Fibroblast of peridontal ligament (primary cell): ENCODE data around the gene FRZB.
"Not testable (repeated sequence)": the region's sequence is repeated elsewhere in the genome, so short reads cannot be mapped to it uniquely, and the experiment has no call there.

Source experiments
- DNase-seq: peaks from one replicate; pipeline ENCODE4 v3.0.0-alpha.2; 2010; ENCODE audit errors: extremely low read depth

FRZB gene

DNA sequence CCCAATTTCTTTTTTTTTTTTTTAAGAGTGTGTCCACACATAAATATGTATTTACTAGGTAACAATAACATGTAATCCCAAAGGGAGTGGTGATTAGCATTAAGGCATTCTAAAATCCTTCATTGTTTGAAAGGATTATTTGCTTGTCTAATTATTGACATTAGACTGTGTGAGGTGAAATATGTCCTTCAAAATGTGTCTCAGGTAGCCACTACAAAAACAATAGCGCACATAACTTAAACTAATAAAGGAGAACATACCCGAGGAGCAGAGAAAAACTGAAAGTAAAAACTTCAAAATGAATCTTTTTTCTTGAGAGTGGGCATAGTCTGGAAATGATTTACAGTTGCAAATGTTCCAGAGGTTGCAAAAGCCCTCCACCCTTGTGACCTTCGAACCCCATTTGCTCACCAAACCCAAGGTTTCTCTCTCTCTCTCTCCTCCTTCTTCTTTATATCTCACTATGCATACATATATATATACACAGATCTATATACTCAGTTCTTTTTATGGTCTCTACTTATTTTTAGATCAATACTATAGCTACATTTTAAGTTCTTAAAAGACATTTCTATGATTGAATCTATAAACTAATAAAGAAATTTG lies 24.4 kb upstream of the FRZB start:
- DNase-seq, result peak; percentile 19

DNA sequence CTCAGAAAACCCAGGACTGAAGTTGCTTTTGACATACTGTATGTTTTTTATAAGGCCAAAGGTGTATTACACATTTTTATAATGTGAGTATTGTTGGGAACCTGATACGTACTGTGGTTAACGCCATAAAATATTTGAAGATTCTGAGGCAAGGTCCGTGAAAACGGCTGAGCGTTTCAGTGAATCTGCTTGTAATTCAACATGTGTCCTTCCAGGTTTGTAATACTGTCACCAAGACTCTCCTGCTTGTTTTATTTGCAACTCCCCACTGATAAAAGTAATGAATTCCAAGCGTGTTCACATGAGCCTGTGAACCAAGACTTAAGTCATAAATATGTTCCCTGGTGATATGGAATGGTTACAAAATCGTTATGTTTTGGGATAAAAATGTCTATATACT lies 23.9 kb upstream of the FRZB start:
- DNase-seq, result no peak

- DNase-seq, result no peak
These were observed 21.4 kb upstream of the FRZB start for GRCh38 chr2:182887753-182888415.

- DNase-seq, result peak; percentile 31
These were observed 20.7 kb upstream of the FRZB start for GRCh38 chr2:182887093-182887492.

GRCh38 chr2:182885771-182886170 lies 19.3 kb upstream of the FRZB start:
- DNase-seq, result no peak

DNA sequence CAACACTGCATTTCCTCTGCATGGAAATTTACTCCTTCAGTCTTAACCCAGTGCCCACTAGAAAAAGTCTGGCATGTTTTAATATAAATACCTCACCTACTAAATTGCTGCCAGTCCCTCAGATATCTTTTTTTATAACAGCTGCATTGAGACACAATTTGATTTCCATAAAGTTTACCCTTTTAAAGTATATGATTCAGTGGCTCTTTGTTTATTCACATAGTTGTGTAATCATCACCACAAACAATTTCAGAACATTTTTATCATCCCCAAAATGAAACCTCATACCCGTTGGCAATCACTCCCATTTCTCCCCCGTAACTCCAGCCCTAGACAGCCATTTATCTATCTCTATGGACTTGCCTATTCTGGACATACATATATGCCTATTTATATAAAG lies 17.0 kb upstream of the FRZB start:
- peak; percentile 70 for DNase-seq

DNA sequence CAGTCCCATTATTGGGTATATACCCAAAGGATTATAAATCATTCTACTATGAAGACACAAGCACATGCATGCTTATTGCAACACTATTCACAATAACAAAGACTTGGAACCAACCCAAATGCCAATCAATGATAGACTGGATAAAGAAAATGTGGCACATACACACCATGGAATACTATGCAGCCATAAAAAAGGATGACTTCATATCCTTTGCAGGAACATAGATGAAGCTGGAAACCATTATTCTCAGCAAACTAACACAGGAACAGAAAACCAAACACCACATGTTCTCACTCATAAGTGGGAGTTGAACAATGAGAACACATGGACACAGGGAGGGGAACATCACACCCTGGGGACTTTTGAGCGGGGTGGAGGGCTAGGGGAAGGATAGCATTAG lies 13.7 kb upstream of the FRZB start:
- not testable (repeated sequence) for DNase-seq

DNA sequence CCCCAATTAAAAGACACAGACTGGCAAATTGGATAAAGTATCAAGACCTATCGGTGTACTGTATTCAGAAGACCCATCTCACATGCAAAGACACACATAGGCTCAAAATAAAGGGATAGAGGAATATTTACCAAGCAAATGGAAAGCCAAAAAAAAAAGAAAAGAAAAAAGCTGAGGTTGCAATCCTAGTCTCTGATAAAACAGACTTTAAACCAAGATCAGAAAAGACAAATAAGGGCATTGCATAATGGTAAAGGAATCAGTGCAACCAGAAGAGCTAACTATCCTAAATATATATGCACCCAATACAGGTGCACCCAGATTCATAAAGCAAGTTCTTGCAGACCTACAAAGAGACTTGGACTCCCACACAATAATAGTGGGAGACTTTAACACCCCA lies 10.2 kb upstream of the FRZB start:
- DNase-seq, result not testable (repeated sequence)

DNA sequence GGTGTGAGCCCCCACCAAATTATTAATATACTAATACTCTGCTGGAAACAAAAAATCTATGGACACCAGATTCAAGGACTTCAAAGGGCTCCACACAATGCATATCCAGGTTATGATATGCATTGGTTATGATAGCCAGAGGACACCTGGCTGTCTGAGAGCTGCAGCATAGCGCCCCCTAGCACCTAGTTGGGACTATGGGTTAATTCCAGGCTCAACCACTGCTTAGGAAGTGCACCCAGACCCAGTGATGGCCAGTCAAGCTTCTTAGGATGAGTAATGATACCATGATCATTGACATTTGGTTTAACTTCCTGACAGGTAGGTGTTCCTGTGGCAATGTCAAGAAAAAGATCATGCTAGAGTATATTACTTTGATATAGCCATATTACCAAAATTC lies 3.8 kb upstream of the FRZB start:
- DNase-seq, result no peak

- no peak for DNase-seq
These were observed 1.8 kb upstream of the FRZB start for GRCh38 chr2:182868054-182868796.

GRCh38 chr2:182867426-182868053 lies 1.1 kb upstream of the FRZB start:
- no peak for DNase-seq

GRCh38 chr2:182866095-182866460 lies 359 bp downstream of the FRZB start:
- peak; percentile 12 for DNase-seq

GRCh38 chr2:182864949-182865570 lies 1.4 kb downstream of the FRZB start:
- DNase-seq, result no peak

DNA sequence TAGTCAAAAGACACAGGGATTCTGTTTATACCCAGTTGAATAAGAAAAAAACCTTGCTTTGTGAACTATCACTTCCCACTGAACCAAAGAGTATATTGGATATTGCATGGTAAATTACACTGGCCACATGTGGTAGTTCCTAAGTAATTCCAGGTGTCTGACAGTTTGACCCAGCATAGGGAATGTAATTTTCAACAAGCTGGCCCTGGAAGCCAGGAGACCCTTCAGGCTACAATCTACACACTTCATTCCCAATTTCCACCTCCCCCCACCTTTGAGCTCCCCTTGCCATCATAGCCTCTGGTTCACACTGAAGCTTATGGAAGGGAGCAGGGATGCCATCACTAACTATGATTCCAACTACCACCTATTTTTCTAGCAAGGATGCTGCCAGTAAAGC lies 2.8 kb downstream of the FRZB start:
- DNase-seq, result no peak

- DNase-seq, result peak; percentile 46
These were observed 4.3 kb downstream of the FRZB start for GRCh38 chr2:182862091-182862490.

- DNase-seq, result no peak
These were observed 5.6 kb downstream of the FRZB start for GRCh38 chr2:182860858-182861257.

DNA sequence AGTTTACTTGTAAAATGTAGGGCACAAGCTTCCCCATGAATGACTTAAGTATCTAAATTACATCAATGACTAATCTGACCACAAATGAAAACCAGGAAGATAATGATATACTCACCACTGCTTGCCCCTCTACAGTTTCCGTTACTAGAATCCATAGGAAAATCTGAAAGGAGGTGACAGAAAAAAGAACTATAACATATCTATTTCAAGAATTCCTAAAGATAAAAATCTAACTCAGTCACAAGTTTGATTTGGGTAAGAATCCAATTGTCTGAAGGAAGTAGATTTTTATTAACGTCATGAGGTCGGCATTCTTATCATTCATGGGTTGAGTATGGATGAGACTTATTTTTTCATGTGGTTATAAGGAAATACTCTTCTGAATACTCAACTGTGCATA lies 7.8 kb downstream of the FRZB start:
- DNase-seq, result no peak

GRCh38 chr2:182855376-182855775 lies 11.1 kb downstream of the FRZB start:
- DNase-seq, result no peak

DNA sequence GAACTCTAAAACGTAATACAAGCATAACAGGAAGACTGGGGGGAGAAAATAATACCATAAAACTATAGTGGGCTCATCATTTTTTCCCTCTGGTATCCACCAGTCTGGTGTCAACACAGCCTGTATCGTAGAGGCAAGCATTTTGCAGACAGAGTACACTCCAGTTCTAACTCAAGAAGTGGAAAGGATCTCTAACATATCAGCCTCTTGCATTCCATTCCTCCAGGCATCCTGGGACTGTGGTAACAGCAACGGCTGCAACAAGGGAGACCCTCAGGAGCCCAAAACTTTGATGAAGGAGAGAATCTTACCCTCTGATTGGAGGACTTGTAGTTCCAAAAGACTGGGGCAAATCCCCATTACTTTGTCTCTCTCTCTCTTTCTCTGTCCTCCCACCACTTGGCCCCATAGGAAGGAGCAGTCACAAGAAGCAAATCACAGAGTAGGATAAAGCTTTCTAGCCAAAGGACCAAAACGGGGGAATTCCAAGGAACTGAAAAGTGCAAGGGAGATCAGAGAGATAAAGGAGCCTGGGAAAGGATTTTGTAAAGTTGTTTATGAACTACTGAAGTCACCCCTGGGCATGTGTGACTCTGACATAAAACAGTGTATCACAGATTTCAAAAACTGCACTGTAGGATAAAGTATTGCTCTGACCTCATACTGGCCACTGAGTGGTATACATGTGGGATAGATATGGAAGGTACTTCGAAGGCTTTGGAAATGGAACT lies 11.9 kb downstream of the FRZB start:
- DNase-seq, result no peak

DNA sequence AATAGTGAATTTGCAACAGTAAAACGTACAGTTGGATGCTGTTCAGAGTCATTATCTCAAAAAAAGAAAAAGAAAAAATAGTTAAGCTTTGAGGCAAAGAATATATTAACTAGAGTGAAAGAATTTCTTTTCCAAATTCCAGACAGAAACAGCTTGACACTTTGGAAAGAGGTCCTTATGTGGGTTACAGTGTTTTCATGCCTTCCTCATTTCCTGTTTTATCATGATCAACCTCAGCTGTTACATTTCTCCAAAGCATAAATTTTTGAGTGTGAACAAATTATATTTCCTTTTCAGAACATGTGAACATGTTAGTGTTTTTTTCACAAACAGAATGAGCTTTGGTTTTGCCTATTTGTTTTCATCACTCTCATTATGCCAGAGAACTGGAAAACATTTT lies 13.6 kb downstream of the FRZB start:
- DNase-seq, result no peak

DNA sequence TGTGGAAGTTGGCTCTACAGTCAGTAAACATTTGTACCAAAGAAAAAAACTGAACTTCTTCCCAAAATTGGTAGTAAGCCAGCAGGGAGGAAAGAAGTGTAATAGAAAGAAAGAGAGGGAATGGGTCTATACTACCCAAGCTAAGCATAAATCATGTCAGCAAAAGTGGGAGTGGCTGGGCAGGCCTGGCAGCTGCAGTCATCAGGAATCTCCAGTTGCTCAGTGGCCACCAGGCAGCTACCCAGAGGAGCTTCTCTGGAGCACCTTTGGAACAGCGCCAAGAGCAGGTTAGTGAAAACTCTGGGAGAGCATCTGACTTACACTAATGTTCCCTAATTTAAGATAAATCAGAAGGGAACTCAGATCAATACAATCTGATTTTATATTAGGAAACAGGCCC lies 14.3 kb downstream of the FRZB start:
- DNase-seq, result no peak
